HCT116 (cell line): ENCODE measurements around the gene SH3PXD2A. TPM values are rescaled to one million over a fixed set of nuclear protein-coding genes. Genes with fewer than 3 reads are reported as not detected.

Source experiments
- ATAC-seq: fragments of 200-7000 bp; cut with Tn5 transposase; 2 replicates; pipeline ENCODE4 v1.9.1; 2020; ENCODE audit warnings: mild to moderate bottlenecking, moderate library complexity
- BruUV-seq: library from RNA; stranded (reverse); fragments of 400-500 nt; replicated peaks from 2 replicates; lab custom pipeline; 2021; lab: Mats Ljungman, UMichigan
- CTCF ChIA-PET: fragments of 300-600 bp; sonication (Branson Sonifier 250); formaldehyde crosslinking; loops from one replicate; lab custom pipeline; 2021; ENCODE audit warnings: antibody characterized with exemption; lab: Charles Lee
- POLR2A ChIA-PET: fragments of 300-600, 350-600 bp; sonication (Branson Sonifier 250); formaldehyde crosslinking; loops from one replicate; lab custom pipeline; 2021; ENCODE audit warnings: antibody characterized with exemption; lab: Charles Lee
- RAD21 ChIA-PET, 2 experiments: fragments of 300-600 bp; sonication (Branson Sonifier 250); formaldehyde crosslinking; loops; one replicate each; lab custom pipeline; 2023; ENCODE audit warnings: low total read pairs in 2 of 2; ENCODE audit not compliant: uncharacterized antibody in 2 of 2, unreplicated experiment in 2 of 2, low non-redundant PET in 1 of 2; lab: Charles Lee
- DNase-seq: peaks from one replicate; pipeline ENCODE4 v3.0.0-alpha.2; 2010; ENCODE audit warnings: low read depth, low spot score
- H2AFZ ChIP-seq: fragments of 200-600 bp; shearing (Covaris generic), sonication (generic); 2 replicates; pipeline ENCODE4 v1.6.1; 2017; ENCODE audit warnings: low read depth, mixed run types, mixed read lengths, antibody characterized with exemption, low read length; ENCODE audit not compliant: poor library complexity, severe bottlenecking
- H3K27ac ChIP-seq: 2 replicates; pipeline ENCODE4 v1.5.1; 2012; ENCODE audit warnings: low read depth, low read length
- H3K27me3 ChIP-seq: fragments of 200-600 bp; sonication (generic); 2 replicates; pipeline ENCODE4 v1.6.1; 2016; ENCODE audit warnings: mixed run types, low read length, mixed read lengths; ENCODE audit not compliant: insufficient read depth
- H3K36me3 ChIP-seq, 2 experiments: fragments of 200-500 bp in 1 of 2; fragments of 200-600 bp in 1 of 2; sonication (Bioruptor generic) in 1 of 2; sonication (generic) in 1 of 2; 2 replicates each; pipeline versions ENCODE4 v1.5.1 to v1.6.1; 2014 to 2016; ENCODE audit warnings: low read length in 2 of 2, inconsistent platforms in 1 of 2, mixed read lengths in 1 of 2, mixed run types in 1 of 2; ENCODE audit not compliant: insufficient read depth in 2 of 2, control insufficient read depth in 1 of 2
- H3K4me1 ChIP-seq, 2 experiments: fragments of 200-600 bp in 1 of 2; sonication (generic) in 1 of 2; 2 replicates each; pipeline versions ENCODE4 v1.5.1 to v1.6.1; 2012 to 2017; ENCODE audit warnings: low read length in 2 of 2, inconsistent platforms in 1 of 2, mild to moderate bottlenecking in 1 of 2, mixed read lengths in 1 of 2, mixed run types in 1 of 2, moderate library complexity in 1 of 2; ENCODE audit not compliant: insufficient read depth in 2 of 2, control insufficient read depth in 1 of 2
- H3K4me2 ChIP-seq: fragments of 200-600 bp; sonication (generic); 2 replicates; pipeline ENCODE4 v1.6.1; 2017; ENCODE audit warnings: mixed run types, low read length, mixed read lengths
- H3K4me3 ChIP-seq, 2 experiments: fragments of 200-600 bp in 1 of 2; sonication (generic) in 1 of 2; replicated peaks in 1 of 2; 2 replicates each; pipeline ENCODE4 v1.5.1; 2011 to 2016; ENCODE audit warnings: low read length in 2 of 2, control low read depth in 1 of 2, low read depth in 1 of 2, mild to moderate bottlenecking in 1 of 2, mixed read lengths in 1 of 2, mixed run types in 1 of 2
- H3K79me2 ChIP-seq: fragments of 200-600 bp; sonication (generic); 2 replicates; pipeline ENCODE4 v1.6.1; 2017; ENCODE audit warnings: mild to moderate bottlenecking, mixed run types, low read length, moderate library complexity, mixed read lengths; ENCODE audit not compliant: insufficient read depth
- H3K9ac ChIP-seq: fragments of 200-600 bp; sonication (generic); 2 replicates; pipeline ENCODE4 v1.6.1; 2016; ENCODE audit warnings: low read length, mixed read lengths
- H3K9me2 ChIP-seq: fragments of 200-600 bp; sonication (generic), shearing (Covaris generic); 2 replicates; pipeline ENCODE4 v1.6.1; 2017; ENCODE audit warnings: mixed run types, mild to moderate bottlenecking, moderate library complexity; ENCODE audit not compliant: insufficient read depth
- H3K9me3 ChIP-seq, 2 experiments: fragments of 200-500 bp in 1 of 2; fragments of 200-600 bp in 1 of 2; sonication (Bioruptor generic) in 1 of 2; sonication (generic) in 1 of 2; 2 replicates each; pipeline ENCODE4 v1.6.1; 2014 to 2017; ENCODE audit warnings: low read length in 2 of 2, mixed read lengths in 2 of 2, inconsistent platforms in 1 of 2, low read depth in 1 of 2, mild to moderate bottlenecking in 1 of 2, mixed run types in 1 of 2, moderate library complexity in 1 of 2; ENCODE audit not compliant: control insufficient read depth in 1 of 2, insufficient read depth in 1 of 2
- H4K20me1 ChIP-seq: fragments of 200-600 bp; sonication (generic), shearing (Covaris generic); 2 replicates; pipeline ENCODE4 v1.6.1; 2017; ENCODE audit warnings: mixed run types, mild to moderate bottlenecking, moderate library complexity; ENCODE audit not compliant: insufficient read depth
- ATF3 ChIP-seq: IDR thresholded peaks from 2 replicates; pipeline ENCODE4 v1.6.1; 2012
- CBX3 ChIP-seq: IDR thresholded peaks from 2 replicates; pipeline ENCODE4 v1.6.1; 2012; ENCODE audit warnings: low read depth
- CEBPB ChIP-seq: IDR thresholded peaks from 2 replicates; pipeline ENCODE4 v1.6.1; 2012; ENCODE audit warnings: low read depth
- CTCF ChIP-seq, 3 experiments: fragments of 200-600 bp in 1 of 3; sonication (generic) in 1 of 3; IDR thresholded peaks in 2 of 3; conservative IDR thresholded peaks in 1 of 3; 2 replicates each; pipeline ENCODE4 v1.5.1; 2012 to 2017; ENCODE audit warnings: low read depth in 2 of 3, low read length in 2 of 3, antibody characterized with exemption in 1 of 3, borderline replicate concordance in 1 of 3, control low read depth in 1 of 3, mild to moderate bottlenecking in 1 of 3, mixed read lengths in 1 of 3, mixed run types in 1 of 3, moderate library complexity in 1 of 3; ENCODE audit not compliant: insufficient read depth in 1 of 3
- EGR1 ChIP-seq: IDR thresholded peaks from 2 replicates; pipeline ENCODE4 v1.6.1; 2012; ENCODE audit warnings: low read depth
- ELF1 ChIP-seq: IDR thresholded peaks from 2 replicates; pipeline ENCODE4 v1.6.1; 2012; ENCODE audit warnings: low read depth, borderline replicate concordance
- EZH2 ChIP-seq: fragments of 200-600 bp; sonication (generic); IDR thresholded peaks from 2 replicates; pipeline ENCODE4 v1.6.1; 2017; ENCODE audit warnings: antibody characterized with exemption, mixed run types
- FOSL1 ChIP-seq: IDR thresholded peaks from 2 replicates; pipeline ENCODE4 v1.6.1; 2012; ENCODE audit warnings: low read depth
- POLR2A ChIP-seq: IDR thresholded peaks from 2 replicates; pipeline ENCODE4 v1.7.0; 2011; ENCODE audit warnings: borderline replicate concordance; ENCODE audit not compliant: insufficient read depth, insufficient read length; ENCODE audit errors: extremely low read depth
- POLR2AphosphoS5 ChIP-seq: IDR thresholded peaks from 2 replicates; pipeline ENCODE4 v1.6.1; 2011; ENCODE audit warnings: mild to moderate bottlenecking, low read depth, low read length, moderate library complexity
- RAD21 ChIP-seq: IDR thresholded peaks from 2 replicates; pipeline ENCODE4 v1.6.1; 2012; ENCODE audit warnings: low read depth, mild to moderate bottlenecking
- REST ChIP-seq: IDR thresholded peaks from 2 replicates; pipeline ENCODE4 v1.6.1; 2012; ENCODE audit warnings: low read depth
- SIN3A ChIP-seq: IDR thresholded peaks from 2 replicates; pipeline ENCODE4 v1.6.1; 2012; ENCODE audit warnings: low read depth
- SP1 ChIP-seq: IDR thresholded peaks from 2 replicates; pipeline ENCODE4 v1.6.1; 2012; ENCODE audit warnings: low read depth
- SRF ChIP-seq: IDR thresholded peaks from 2 replicates; pipeline ENCODE4 v1.6.1; 2012; ENCODE audit warnings: low read depth
- TCF7L2 ChIP-seq: IDR thresholded peaks from 2 replicates; pipeline ENCODE4 v1.7.0; 2011; ENCODE audit warnings: borderline replicate concordance, inconsistent platforms; ENCODE audit not compliant: insufficient read depth, insufficient read length; ENCODE audit errors: extremely low read depth
- YY1 ChIP-seq: IDR thresholded peaks from 2 replicates; pipeline ENCODE4 v1.6.1; 2011; ENCODE audit warnings: low read length, low read depth, moderate library complexity, mild to moderate bottlenecking; ENCODE audit not compliant: insufficient replicate concordance; ENCODE audit errors: extremely low read depth
- ZFX ChIP-seq: fragments of 450-650 bp; IDR thresholded peaks from 2 replicates; pipeline ENCODE4 v1.6.1; 2017
- ZNF274 ChIP-seq: fragments of 200-500 bp; sonication (Bioruptor generic); IDR thresholded peaks from 2 replicates; pipeline ENCODE4 v1.6.1; 2014; ENCODE audit warnings: mild to moderate bottlenecking, low read depth, low read length, inconsistent platforms
- intact Hi-C: fragments of 100-400 bp; cut with micrococcal nuclease; formaldehyde crosslinking; loops from 2 replicates; pipeline ENCODE4 v1.10.0; 2022
- total RNA-seq: library from RNA; stranded (reverse); gene quantifications from one replicate; pipeline ENCODE4 v1.2.1, GENCODE V29; 2021; ENCODE audit not compliant: unreplicated experiment

SH3PXD2A gene
- total RNA-seq, 1 experiment from 2014 or later = 8.7 TPM

GRCh38 chr10:103562383-103562782 lies 293.0 kb downstream of the SH3PXD2A start:
- Histone ChIP-seq H3K36me3 (no peaks in the 10 kb centered on the region), H4K20me1 (no peaks in the 10 kb centered on the region), H3K9me3 (no peaks in the 10 kb centered on the region), H3K27ac (no peak overlapping the region), H2AFZ (no peak overlapping the region), H3K79me2 (no peaks in the 10 kb centered on the region)
- ATAC-seq = no peak
- intact Hi-C loops = no loop called here
- ChIA-PET POLR2A (no interaction called here), RAD21 (no interaction called here)
- TF ChIP-seq ATF3 = no peak
- TF ChIP-seq RAD21 = no peak
- TF ChIP-seq CBX3 = no peak
- no peak for TF ChIP-seq EZH2
- TF ChIP-seq SP1 = no peak
- no peak for TF ChIP-seq EGR1
- no peak for TF ChIP-seq ELF1
- TF ChIP-seq REST = no peak
- no peak for TF ChIP-seq SRF
- no peak for TF ChIP-seq CEBPB
- no peak for TF ChIP-seq POLR2AphosphoS5
- TF ChIP-seq YY1 = no peak
- TF ChIP-seq ZFX = no peak
- no peak for TF ChIP-seq CTCF (IDR thresholded peaks at IDR 0.05 in 2 of 3, conservative IDR thresholded peaks at IDR 0.05 in 1 of 3; ENCODE audit: borderline replicate concordance in 1 of 3, insufficient read depth in 1 of 3, low read depth in 2 of 3, low read length in 2 of 3)
- TF ChIP-seq FOSL1 = no peak
- TF ChIP-seq SIN3A = no peak
- no peak for TF ChIP-seq POLR2A
- no peak for TF ChIP-seq TCF7L2
- no peak for TF ChIP-seq ZNF274
- TF ChIP-seq, all 23 proteins: peak for 0
- H3K9ac ChIP-seq = no peak overlapping the region
- H3K4me2 ChIP-seq = no peak overlapping the region
- no peak overlapping the region for H3K4me3 ChIP-seq
- peaks cover 5% of the 10 kb centered on the region; the same call in 1 of the 2 replicates for H3K27me3 ChIP-seq
- H3K4me1 ChIP-seq = peaks cover 0 to 11% of the 10 kb centered on the region in 2 experiments; a peak in 1 of 4 replicates
- BruUV-seq = no TSS peak
- no peak for DNase-seq
- no peaks in the 10 kb centered on the region for H3K9me2 ChIP-seq
- CTCF ChIA-PET = no interaction called here
